ENCODE results near the gene DCAF8L2.
"Not testable (repeated sequence)": the region's sequence is repeated elsewhere in the genome, so short reads cannot be mapped to it uniquely, and the experiment has no call there.

Gene DCAF8L2

DNA sequence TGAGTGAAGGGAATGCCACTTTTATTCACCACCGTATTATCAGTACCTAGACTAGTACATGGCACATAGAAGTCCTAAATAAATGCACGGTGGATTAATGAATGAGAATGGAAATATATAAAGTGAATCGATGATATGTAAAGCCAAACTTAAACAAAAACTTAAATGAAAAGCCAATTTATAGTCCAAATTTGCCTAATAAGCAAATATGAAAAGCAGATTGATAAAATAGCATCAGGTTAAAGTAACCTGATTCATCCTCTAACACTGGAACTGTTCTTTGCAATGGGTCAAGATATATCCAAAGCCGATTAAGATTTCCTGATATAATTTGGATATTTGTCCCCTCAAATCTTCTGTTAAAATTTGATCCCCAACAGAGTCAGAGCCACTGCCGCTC is 150.8 kb downstream of the DCAF8L2 start:
- H3K27ac ChIP-seq (ENCODE audit: low read depth, low read length) = no peak overlapping the region
- no peak overlapping the region for H3K9ac ChIP-seq (ENCODE audit: low read length)
- no peaks in the 10 kb centered on the region for H3K4me1 ChIP-seq (ENCODE audit: control insufficient read depth, insufficient read depth, low read length)
- H3K9me3 ChIP-seq (ENCODE audit: control insufficient read depth, insufficient read depth, low read depth, low read length) = no peaks in the 10 kb centered on the region
- no peak overlapping the region for H3K4me3 ChIP-seq (ENCODE audit: low read depth, low read length)
- H3K36me3 ChIP-seq (ENCODE audit: control insufficient read depth, insufficient read depth, low read length) = no peaks in the 10 kb centered on the region
- peaks cover 3% of the 10 kb centered on the region; the same call in 1 of the 2 replicates for H3K27me3 ChIP-seq (ENCODE audit: control insufficient read depth, insufficient read depth, low read length)

DNA sequence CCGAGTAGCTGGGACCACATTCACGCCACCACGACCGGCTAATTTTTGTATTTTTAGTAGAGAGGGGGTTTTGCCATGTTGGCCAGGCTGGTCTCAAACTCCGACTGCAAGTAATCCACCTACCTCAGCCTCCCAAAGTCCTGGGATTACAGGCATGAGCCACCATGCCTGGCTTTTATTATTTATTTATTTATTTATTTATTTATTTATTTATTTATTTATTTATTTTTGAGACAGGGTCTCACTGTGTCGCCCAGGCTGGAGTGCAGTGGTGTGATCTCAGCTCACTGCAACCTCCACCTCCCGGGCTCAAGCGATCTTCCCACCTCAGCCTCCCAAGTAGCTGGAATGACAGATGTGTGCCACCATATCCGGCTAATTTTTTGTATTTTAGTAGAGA is 153.4 kb downstream of the DCAF8L2 start:
- H3K27me3 ChIP-seq (ENCODE audit: control insufficient read depth, insufficient read depth, low read length); H3K36me3 ChIP-seq (ENCODE audit: control insufficient read depth, insufficient read depth, low read length); H3K9ac ChIP-seq (ENCODE audit: low read length); H3K4me3 ChIP-seq (ENCODE audit: low read depth, low read length); H3K4me1 ChIP-seq (ENCODE audit: control insufficient read depth, insufficient read depth, low read length); H3K9me3 ChIP-seq (ENCODE audit: control insufficient read depth, insufficient read depth, low read depth, low read length); H3K27ac ChIP-seq (ENCODE audit: low read depth, low read length): not testable (repeated sequence)

GRCh38 chrX:27746516-27746915 is 156.4 kb downstream of the DCAF8L2 start:
- no peak overlapping the region for H3K9ac ChIP-seq (ENCODE audit: low read length)
- H3K4me1 ChIP-seq (ENCODE audit: control insufficient read depth, insufficient read depth, low read length) = no peaks in the 10 kb centered on the region
- H3K27me3 ChIP-seq (ENCODE audit: control insufficient read depth, insufficient read depth, low read length) = peaks cover under 1% of the 10 kb centered on the region; the same call in 1 of the 2 replicates
- H3K9me3 ChIP-seq (ENCODE audit: control insufficient read depth, insufficient read depth, low read depth, low read length) = no peaks in the 10 kb centered on the region
- no peak overlapping the region for H3K27ac ChIP-seq (ENCODE audit: low read depth, low read length)
- no peak overlapping the region for H3K4me3 ChIP-seq (ENCODE audit: low read depth, low read length)
- H3K36me3 ChIP-seq (ENCODE audit: control insufficient read depth, insufficient read depth, low read length) = no peaks in the 10 kb centered on the region

- H3K4me3 ChIP-seq (ENCODE audit: low read depth, low read length); H3K27me3 ChIP-seq (ENCODE audit: control insufficient read depth, insufficient read depth, low read length); H3K36me3 ChIP-seq (ENCODE audit: control insufficient read depth, insufficient read depth, low read length); H3K9me3 ChIP-seq (ENCODE audit: control insufficient read depth, insufficient read depth, low read depth, low read length); H3K4me1 ChIP-seq (ENCODE audit: control insufficient read depth, insufficient read depth, low read length); H3K9ac ChIP-seq (ENCODE audit: low read length); H3K27ac ChIP-seq (ENCODE audit: low read depth, low read length): not testable (repeated sequence)
Measured at GRCh38 chrX:27750298-27750697, 160.2 kb downstream of the DCAF8L2 start.

DNA sequence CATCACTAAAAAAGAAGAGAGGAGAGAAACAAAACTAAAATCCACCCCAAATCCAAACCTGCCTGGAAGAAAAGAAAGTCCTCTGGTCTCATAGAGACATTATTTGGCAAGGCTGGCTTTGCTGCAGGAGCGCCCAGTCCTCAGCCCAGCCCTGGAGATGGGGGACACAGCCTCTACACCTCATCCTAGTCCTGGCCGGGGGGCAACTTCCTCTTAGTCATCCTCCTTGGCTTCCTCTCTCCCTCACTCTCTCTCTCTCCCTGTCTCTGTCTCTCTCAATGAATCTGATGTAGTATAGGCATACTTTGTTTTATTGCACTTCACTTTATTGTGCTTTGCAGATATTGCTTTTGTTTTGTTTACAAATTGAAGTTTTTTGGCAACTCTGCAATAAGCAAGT is 161.8 kb downstream of the DCAF8L2 start:
- Histone ChIP-seq H3K4me1 (ENCODE audit: control insufficient read depth, insufficient read depth, low read length) (peaks cover 5% of the 10 kb centered on the region), H3K4me3 (ENCODE audit: low read depth, low read length) (no peak overlapping the region), H3K9ac (ENCODE audit: low read length) (no peak overlapping the region), H3K27ac (ENCODE audit: low read depth, low read length) (no peak overlapping the region), H3K9me3 (ENCODE audit: control insufficient read depth, insufficient read depth, low read depth, low read length) (peaks cover 6% of the 10 kb centered on the region; the same call in 1 of the 2 replicates), H3K36me3 (ENCODE audit: control insufficient read depth, insufficient read depth, low read length) (no peaks in the 10 kb centered on the region), H3K27me3 (ENCODE audit: control insufficient read depth, insufficient read depth, low read length) (no peaks in the 10 kb centered on the region)

GRCh38 chrX:27765718-27766117 is 175.6 kb downstream of the DCAF8L2 start:
- no peak overlapping the region for H3K27ac ChIP-seq (ENCODE audit: low read depth, low read length)
- no peak overlapping the region for H3K9ac ChIP-seq (ENCODE audit: low read length)
- no peak overlapping the region for H3K4me3 ChIP-seq (ENCODE audit: low read depth, low read length)
- H3K36me3 ChIP-seq (ENCODE audit: control insufficient read depth, insufficient read depth, low read length) = no peaks in the 10 kb centered on the region
- no peaks in the 10 kb centered on the region for H3K4me1 ChIP-seq (ENCODE audit: control insufficient read depth, insufficient read depth, low read length)
- H3K27me3 ChIP-seq (ENCODE audit: control insufficient read depth, insufficient read depth, low read length) = no peaks in the 10 kb centered on the region; the same call in 1 of the 2 replicates
- no peaks in the 10 kb centered on the region for H3K9me3 ChIP-seq (ENCODE audit: control insufficient read depth, insufficient read depth, low read depth, low read length)

GRCh38 chrX:27767387-27767786 is 177.2 kb downstream of the DCAF8L2 start:
- no peak overlapping the region for H3K9ac ChIP-seq (ENCODE audit: low read length)
- H3K4me3 ChIP-seq (ENCODE audit: low read depth, low read length) = no peak overlapping the region
- H3K27me3 ChIP-seq (ENCODE audit: control insufficient read depth, insufficient read depth, low read length) = no peaks in the 10 kb centered on the region; the same call in 1 of the 2 replicates
- H3K36me3 ChIP-seq (ENCODE audit: control insufficient read depth, insufficient read depth, low read length) = no peaks in the 10 kb centered on the region
- no peaks in the 10 kb centered on the region for H3K4me1 ChIP-seq (ENCODE audit: control insufficient read depth, insufficient read depth, low read length)
- H3K27ac ChIP-seq (ENCODE audit: low read depth, low read length) = no peak overlapping the region
- no peaks in the 10 kb centered on the region for H3K9me3 ChIP-seq (ENCODE audit: control insufficient read depth, insufficient read depth, low read depth, low read length)

GRCh38 chrX:27775984-27776383 is 185.8 kb downstream of the DCAF8L2 start:
- Histone ChIP-seq H3K27me3 (ENCODE audit: control insufficient read depth, insufficient read depth, low read length) (no peaks in the 10 kb centered on the region; the same call in 1 of the 2 replicates), H3K4me3 (ENCODE audit: low read depth, low read length) (no peak overlapping the region), H3K9me3 (ENCODE audit: control insufficient read depth, insufficient read depth, low read depth, low read length) (no peaks in the 10 kb centered on the region), H3K9ac (ENCODE audit: low read length) (no peak overlapping the region), H3K36me3 (ENCODE audit: control insufficient read depth, insufficient read depth, low read length) (no peaks in the 10 kb centered on the region), H3K4me1 (ENCODE audit: control insufficient read depth, insufficient read depth, low read length) (no peaks in the 10 kb centered on the region), H3K27ac (ENCODE audit: low read depth, low read length) (no peak overlapping the region)

DNA sequence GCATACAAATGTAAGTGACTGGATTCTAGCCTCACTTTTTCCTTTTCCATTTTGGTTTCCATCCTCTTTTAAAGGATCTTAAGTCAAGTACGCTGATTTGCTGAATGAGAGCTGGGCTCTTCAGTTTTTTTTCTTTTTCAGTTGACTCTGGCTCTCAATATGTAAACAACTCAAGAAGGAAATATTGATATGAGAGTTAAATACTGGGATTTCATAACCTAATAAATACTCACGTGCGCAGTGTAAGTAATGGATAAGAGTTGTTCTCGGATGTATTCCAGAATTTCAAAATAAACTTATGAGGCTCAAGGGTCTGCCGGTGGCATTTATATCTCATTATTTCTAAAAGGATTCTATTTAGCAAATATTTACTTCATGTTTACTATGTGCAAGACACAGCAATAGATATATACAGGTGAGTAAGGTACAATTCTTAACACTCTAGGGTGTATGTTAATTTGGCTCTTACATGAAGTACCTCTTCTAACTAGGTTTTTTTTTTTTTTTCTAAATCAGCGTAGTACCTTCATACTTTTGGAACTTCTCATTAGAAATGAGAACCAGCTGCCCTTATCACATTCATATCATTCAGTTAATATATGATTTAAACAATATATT is 206.6 kb downstream of the DCAF8L2 start:
- Histone ChIP-seq H3K4me3 (ENCODE audit: low read depth, low read length) (no peak overlapping the region), H3K9ac (ENCODE audit: low read length) (no peak overlapping the region), H3K4me1 (ENCODE audit: control insufficient read depth, insufficient read depth, low read length) (no peaks in the 10 kb centered on the region), H3K36me3 (ENCODE audit: control insufficient read depth, insufficient read depth, low read length) (no peaks in the 10 kb centered on the region), H3K9me3 (ENCODE audit: control insufficient read depth, insufficient read depth, low read depth, low read length) (no peaks in the 10 kb centered on the region), H3K27me3 (ENCODE audit: control insufficient read depth, insufficient read depth, low read length) (no peaks in the 10 kb centered on the region; the same call in 1 of the 2 replicates), H3K27ac (ENCODE audit: low read depth, low read length) (no peak overlapping the region)

GRCh38 chrX:27797575-27797974 is 207.4 kb downstream of the DCAF8L2 start:
- no peaks in the 10 kb centered on the region for H3K9me3 ChIP-seq (ENCODE audit: control insufficient read depth, insufficient read depth, low read depth, low read length)
- H3K36me3 ChIP-seq (ENCODE audit: control insufficient read depth, insufficient read depth, low read length) = no peaks in the 10 kb centered on the region
- no peaks in the 10 kb centered on the region for H3K4me1 ChIP-seq (ENCODE audit: control insufficient read depth, insufficient read depth, low read length)
- H3K27me3 ChIP-seq (ENCODE audit: control insufficient read depth, insufficient read depth, low read length) = no peaks in the 10 kb centered on the region; the same call in 1 of the 2 replicates
- H3K9ac ChIP-seq (ENCODE audit: low read length) = no peak overlapping the region
- H3K4me3 ChIP-seq (ENCODE audit: low read depth, low read length) = no peak overlapping the region
- H3K27ac ChIP-seq (ENCODE audit: low read depth, low read length) = no peak overlapping the region
